GM18520 (cell line): ENCODE results near the gene RASD1.

ENCODE experiments used
- ATAC-seq: cut with Tn5 transposase; IDR thresholded peaks from one replicate; pipeline ENCODE4 v1.9.1; 2021; ENCODE audit not compliant: unreplicated experiment

The RASD1 gene

DNA sequence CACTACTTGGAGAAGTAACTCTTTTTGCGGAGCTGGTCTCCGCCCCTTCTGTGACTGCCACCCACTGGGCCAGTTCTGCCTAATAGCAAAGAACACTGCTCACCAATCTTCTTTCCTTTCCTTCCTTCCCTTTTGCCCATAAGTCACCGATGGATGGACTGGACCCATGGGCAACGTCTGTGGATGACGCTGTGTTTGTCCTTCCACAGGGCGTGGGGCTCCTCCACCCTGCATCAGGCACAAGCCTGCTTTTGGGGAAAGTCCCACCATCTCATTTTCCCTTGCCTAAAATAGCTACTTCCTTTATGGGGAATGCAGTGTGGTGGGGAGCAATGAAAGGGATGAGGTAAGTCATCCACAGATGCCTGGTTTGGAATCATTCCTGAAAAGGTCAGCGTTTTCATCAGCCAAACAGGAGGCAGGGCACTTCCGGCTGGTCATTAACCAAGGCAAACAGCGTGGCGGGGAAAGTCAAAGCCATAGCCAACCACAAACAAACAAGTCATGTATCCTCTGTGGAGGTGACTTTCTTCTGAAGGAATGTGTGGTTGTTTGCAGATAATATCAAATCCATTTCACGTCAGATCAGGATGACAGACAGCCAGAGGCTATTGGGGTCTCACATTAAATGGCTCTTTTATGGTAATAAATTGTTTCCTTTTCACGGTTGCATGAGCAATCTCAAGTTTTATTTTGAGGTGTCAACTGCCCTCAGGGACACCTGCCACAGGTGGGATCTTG, 50.1 kb downstream of the RASD1 start:
- ATAC-seq, result no peak

DNA sequence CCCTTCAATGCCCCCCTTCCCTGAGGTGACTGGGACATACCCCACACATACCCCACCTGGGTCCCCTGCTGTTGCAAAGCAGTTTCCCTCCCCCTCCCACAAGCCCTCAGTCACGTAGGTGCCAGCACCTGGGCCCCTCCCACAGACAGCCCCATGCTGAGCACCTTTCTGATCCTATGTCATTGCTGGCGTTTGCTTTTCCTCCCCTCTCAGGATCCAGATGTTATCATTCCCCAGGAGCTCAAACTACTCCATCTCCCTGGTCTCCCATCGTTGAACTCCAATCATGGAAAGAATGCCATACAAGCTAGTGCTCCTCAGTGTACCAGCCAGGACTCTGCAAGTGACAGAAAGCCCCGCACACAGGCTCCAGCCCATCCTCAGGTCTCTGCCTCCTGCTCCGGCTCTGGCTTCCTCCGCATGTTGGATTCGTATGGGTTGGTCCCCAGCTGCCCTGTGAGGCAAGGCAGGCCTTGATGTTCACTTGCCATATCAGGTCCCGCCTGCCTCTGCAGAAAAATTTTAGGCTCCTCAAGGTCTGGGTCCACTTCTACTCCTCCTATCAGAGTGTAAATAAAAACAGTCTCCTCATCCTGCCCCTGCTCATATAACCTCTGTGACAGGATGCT, 50.8 kb downstream of the RASD1 start:
- ATAC-seq, result no peak
